ENCODE measurements around the gene VAMP7. TPM values are rescaled to one million over a fixed set of nuclear protein-coding genes. Genes with fewer than 3 reads are reported as not detected.
A peak's percentile ranks its signal among the peaks of the same experiment; 100 is the strongest.
"Not testable (repeated sequence)": the region's sequence is repeated elsewhere in the genome, so short reads cannot be mapped to it uniquely, and the experiment has no call there.

Gene VAMP7
- total and polyA plus RNA-seq, 8 donors: 35.9 to 43.9 (median 40.4) TPM

- no peaks in the 10 kb centered on the region for H3K27me3 ChIP-seq
- peaks cover 0 to 51% of the 10 kb centered on the region in 2 donors for H3K36me3 ChIP-seq
- DNase-seq: no peak
- no peak for ATAC-seq
- H3K4me1 ChIP-seq: peaks cover 0 to 2% of the 10 kb centered on the region in 2 donors
- H3K9me3 ChIP-seq: no peaks in the 10 kb centered on the region
- H3K27ac ChIP-seq: no peak overlapping the region
- intact Hi-C loops (cut with DNase I): no loop called here
- no peak for TF ChIP-seq CTCF (IDR thresholded peaks at IDR 0.05)
- no peak overlapping the region for H3K4me3 ChIP-seq
Observed at GRCh38 chrX:155896512-155896911, 15.4 kb downstream of the VAMP7 start.

- no peaks in the 10 kb centered on the region for H3K4me1 ChIP-seq
- peaks cover 0 to 43% of the 10 kb centered on the region in 2 donors for H3K36me3 ChIP-seq
- no peak for TF ChIP-seq CTCF (IDR thresholded peaks at IDR 0.05)
- intact Hi-C loops (cut with DNase I): no loop called here
- H3K9me3 ChIP-seq: no peaks in the 10 kb centered on the region
- no peaks in the 10 kb centered on the region for H3K27me3 ChIP-seq
- no peak for ATAC-seq
- no peak overlapping the region for H3K4me3 ChIP-seq
- DNase-seq: no peak
- no peak overlapping the region for H3K27ac ChIP-seq
Observed at GRCh38 chrX:155899366-155899765, 18.2 kb downstream of the VAMP7 start.

- H3K4me1 ChIP-seq: no peaks in the 10 kb centered on the region
- no peaks in the 10 kb centered on the region for H3K9me3 ChIP-seq
- no peak overlapping the region for H3K27ac ChIP-seq
- ATAC-seq (no peak), DNase-seq (no peak)
- intact Hi-C loops (cut with DNase I): no loop called here
- H3K4me3 ChIP-seq: no peak overlapping the region
- no peaks in the 10 kb centered on the region for H3K27me3 ChIP-seq
- H3K36me3 ChIP-seq: peaks cover 0 to 35% of the 10 kb centered on the region in 2 donors
- no peak for TF ChIP-seq CTCF (IDR thresholded peaks at IDR 0.05)
Observed at GRCh38 chrX:155900765-155901164, 19.6 kb downstream of the VAMP7 start.

GRCh38 chrX:155907661-155908060 lies 26.5 kb downstream of the VAMP7 start:
- DNase-seq: peak in 1 of 4 donors; percentile 66
- intact Hi-C loops (cut with DNase I); H3K9me3 ChIP-seq; H3K4me3 ChIP-seq; H3K27ac ChIP-seq; H3K4me1 ChIP-seq; H3K27me3 ChIP-seq; ATAC-seq: not testable (repeated sequence)
- H3K36me3 ChIP-seq: peaks cover 0 to 21% of the 10 kb centered on the region in 2 donors

GRCh38 chrX:155923200-155923599 lies 42.1 kb downstream of the VAMP7 start:
- H3K27ac ChIP-seq: no peak overlapping the region
- peaks cover 0 to 39% of the 10 kb centered on the region in 2 donors for H3K36me3 ChIP-seq
- no peak for TF ChIP-seq CTCF (IDR thresholded peaks at IDR 0.05)
- H3K9me3 ChIP-seq: peaks cover 0 to 3% of the 10 kb centered on the region in 2 donors
- ATAC-seq: no peak
- no peak for DNase-seq
- H3K4me3 ChIP-seq: no peak overlapping the region
- H3K27me3 ChIP-seq: no peaks in the 10 kb centered on the region
- no peaks in the 10 kb centered on the region for H3K4me1 ChIP-seq
- intact Hi-C loops (cut with DNase I): no loop called here

- H3K27ac ChIP-seq; ATAC-seq; H3K4me1 ChIP-seq; H3K4me3 ChIP-seq; DNase-seq; intact Hi-C loops (cut with DNase I); H3K27me3 ChIP-seq: not testable (repeated sequence)
- H3K36me3 ChIP-seq: peaks cover 0 to 35% of the 10 kb centered on the region in 2 donors
- peaks cover 0 to 25% of the 10 kb centered on the region in 2 donors for H3K9me3 ChIP-seq
Observed at GRCh38 chrX:155930852-155931618, 49.9 kb downstream of the VAMP7 start.

All from left lung (tissue), 10 donors.